Measurements from ENCODE around the gene CACNA2D3.

Gene CACNA2D3

GRCh38 chr3:54573858-54574257, 451.5 kb downstream of the CACNA2D3 start:
- no peak for TF ChIP-seq REST (IDR thresholded peaks at IDR 0.05; ENCODE audit: insufficient read depth in 1 of 2, low read depth in 2 of 2, low read length in 2 of 2)
- TF ChIP-seq FOXP2 (optimal IDR thresholded peaks at IDR 0.05; ENCODE audit: borderline replicate concordance, extremely low read depth, extremely low read length, insufficient read depth) = no peak
- TF ChIP-seq SIN3A (IDR thresholded peaks at IDR 0.05; ENCODE audit: borderline replicate concordance, insufficient read depth, low read length) = no peak
- TF ChIP-seq TAF1 (IDR thresholded peaks at IDR 0.05; ENCODE audit: borderline replicate concordance, insufficient read depth, low read length) = no peak
- no peak for TF ChIP-seq POLR2AphosphoS5 (IDR thresholded peaks at IDR 0.05; ENCODE audit: low read depth, low read length)

- TF ChIP-seq TAF1 (IDR thresholded peaks at IDR 0.05; ENCODE audit: borderline replicate concordance, insufficient read depth, low read length) (no peak), POLR2AphosphoS5 (IDR thresholded peaks at IDR 0.05; ENCODE audit: low read depth, low read length) (no peak), REST (IDR thresholded peaks at IDR 0.05; ENCODE audit: insufficient read depth in 1 of 2, low read depth in 2 of 2, low read length in 2 of 2) (no peak), SIN3A (IDR thresholded peaks at IDR 0.05; ENCODE audit: borderline replicate concordance, insufficient read depth, low read length) (no peak), FOXP2 (optimal IDR thresholded peaks at IDR 0.05; ENCODE audit: borderline replicate concordance, extremely low read depth, extremely low read length, insufficient read depth) (no peak)
Measured at GRCh38 chr3:54574906-54575617, 452.7 kb downstream of the CACNA2D3 start.

- no peak for TF ChIP-seq SIN3A (IDR thresholded peaks at IDR 0.05; ENCODE audit: borderline replicate concordance, insufficient read depth, low read length)
- no peak for TF ChIP-seq REST (IDR thresholded peaks at IDR 0.05; ENCODE audit: insufficient read depth in 1 of 2, low read depth in 2 of 2, low read length in 2 of 2)
- TF ChIP-seq POLR2AphosphoS5 (IDR thresholded peaks at IDR 0.05; ENCODE audit: low read depth, low read length) = no peak
- no peak for TF ChIP-seq FOXP2 (optimal IDR thresholded peaks at IDR 0.05; ENCODE audit: borderline replicate concordance, extremely low read depth, extremely low read length, insufficient read depth)
- no peak for TF ChIP-seq TAF1 (IDR thresholded peaks at IDR 0.05; ENCODE audit: borderline replicate concordance, insufficient read depth, low read length)
Measured at GRCh38 chr3:54575618-54575960, 453.2 kb downstream of the CACNA2D3 start.

- no peak for TF ChIP-seq TAF1 (IDR thresholded peaks at IDR 0.05; ENCODE audit: borderline replicate concordance, insufficient read depth, low read length)
- no peak for TF ChIP-seq REST (IDR thresholded peaks at IDR 0.05; ENCODE audit: insufficient read depth in 1 of 2, low read depth in 2 of 2, low read length in 2 of 2)
- TF ChIP-seq POLR2AphosphoS5 (IDR thresholded peaks at IDR 0.05; ENCODE audit: low read depth, low read length) = no peak
- no peak for TF ChIP-seq FOXP2 (optimal IDR thresholded peaks at IDR 0.05; ENCODE audit: borderline replicate concordance, extremely low read depth, extremely low read length, insufficient read depth)
- TF ChIP-seq SIN3A (IDR thresholded peaks at IDR 0.05; ENCODE audit: borderline replicate concordance, insufficient read depth, low read length) = no peak
Measured at GRCh38 chr3:54577313-54577712, 455.0 kb downstream of the CACNA2D3 start.
